Brain microvascular endothelial cell (primary cell): ENCODE results near the gene EPHB6.

Experiments used
- DNase-seq: peaks from one replicate; pipeline ENCODE4 v3.0.0-alpha.2; 2020
- H3K27ac ChIP-seq: fragments of 250-450 bp; sonication (Bioruptor Pico); 2 replicates; pipeline ENCODE4 v1.5.1; 2020; ENCODE audit warnings: mild to moderate bottlenecking, moderate library complexity
- H3K27me3 ChIP-seq: fragments of 250-450 bp; sonication (Bioruptor Pico); replicated peaks from 2 replicates; pipeline ENCODE4 v1.5.1; 2020; ENCODE audit warnings: mild to moderate bottlenecking
- H3K36me3 ChIP-seq: fragments of 250-450 bp; sonication (Bioruptor Pico); replicated peaks from 2 replicates; pipeline ENCODE4 v1.5.1; 2020; ENCODE audit warnings: mild to moderate bottlenecking
- H3K4me3 ChIP-seq: 2 replicates; pipeline ENCODE4 v1.5.1; 2011; ENCODE audit warnings: low read depth, mild to moderate bottlenecking, control low read depth, low read length, moderate library complexity
- CTCF ChIP-seq: IDR thresholded peaks from 2 replicates; pipeline ENCODE4 v1.5.1; 2011; ENCODE audit warnings: low read depth, mild to moderate bottlenecking, moderate library complexity, low read length, control low read depth, inconsistent platforms; ENCODE audit errors: missing control alignments
- in situ Hi-C: cut with HindIII; loops from 2 replicates; pipeline ENCODE4 v1.10.0; 2017; ENCODE audit warnings: low sequenced_read_pairs, low pct_ligation_motif_present

EPHB6 gene

DNA sequence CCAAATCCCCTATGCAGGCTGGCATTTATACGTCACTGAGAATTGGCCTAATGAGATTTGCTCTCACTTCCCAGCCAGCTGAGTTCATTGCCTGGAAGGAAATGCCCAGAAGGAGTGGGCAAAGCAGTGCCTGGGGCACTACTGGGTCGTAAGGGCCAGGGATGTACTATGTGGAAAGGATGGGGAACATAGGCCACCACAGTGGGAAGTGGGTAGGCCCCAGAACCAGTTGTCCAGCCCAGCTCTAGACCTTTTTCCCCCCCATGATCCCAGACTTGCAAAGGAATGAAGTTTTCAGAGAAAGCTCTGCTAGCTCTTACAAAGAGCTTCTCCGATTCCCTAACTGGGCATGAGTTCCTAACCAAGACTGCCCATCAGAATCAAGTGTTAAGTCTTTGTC, 64.8 kb downstream of the EPHB6 start:
- Histone ChIP-seq H3K4me3 (no peak overlapping the region), H3K27me3 (peaks cover 2% of the 10 kb centered on the region), H3K27ac (no peak overlapping the region), H3K36me3 (no peaks in the 10 kb centered on the region)
- no peak for DNase-seq
- in situ Hi-C loops = no loop called here
- no peak for TF ChIP-seq CTCF
